ENCODE measurements around the gene EFNA5.
A peak's percentile ranks its signal among the peaks of the same experiment; 100 is the strongest.

Gene EFNA5

DNA sequence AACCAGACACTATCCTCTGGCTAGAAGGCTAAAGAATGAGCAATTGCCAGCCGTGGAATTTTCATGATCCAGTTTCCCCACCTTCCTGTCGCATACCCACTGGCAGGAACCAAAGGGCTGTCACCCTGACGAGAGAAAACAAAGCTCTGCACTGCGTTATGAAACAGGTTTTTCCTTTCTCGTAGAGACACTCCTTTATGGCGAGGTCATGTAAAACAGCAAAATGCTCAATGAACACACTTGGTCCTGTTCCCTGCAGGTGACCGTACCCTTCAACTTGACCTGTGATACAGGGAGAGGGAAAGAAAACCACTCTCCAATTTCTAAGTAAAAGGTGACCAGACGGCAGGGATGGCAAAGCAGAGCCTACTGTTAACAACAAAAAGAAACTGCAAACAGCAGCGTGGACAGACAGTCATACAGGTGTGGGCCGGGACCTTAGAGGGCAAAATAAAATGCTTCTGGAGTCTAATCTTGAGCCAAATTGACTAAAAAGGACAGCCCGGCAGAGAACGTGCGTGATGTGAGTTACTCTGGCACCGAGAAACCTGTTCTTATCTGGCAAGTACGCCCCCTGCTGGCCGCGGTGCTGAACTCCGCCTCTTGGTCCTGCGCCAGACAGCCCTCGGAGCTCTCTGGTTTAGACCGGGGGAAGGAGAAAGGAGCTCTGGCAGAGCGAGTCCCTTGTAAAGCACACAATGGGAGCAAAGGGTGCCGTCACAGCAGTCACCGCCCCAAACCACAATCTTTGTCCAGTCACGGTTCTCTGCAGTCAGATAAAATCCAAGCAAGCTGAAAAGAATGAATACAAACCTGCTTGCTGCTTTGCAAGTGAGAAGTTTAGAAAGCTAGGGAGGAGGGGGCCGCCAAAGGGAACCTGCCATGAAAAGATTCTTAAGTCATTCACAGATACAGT, 98.9 kb downstream of the EFNA5 start:
- peak; percentile 68 for DNase-seq (ENCODE audit: low read depth, low spot score)

DNA sequence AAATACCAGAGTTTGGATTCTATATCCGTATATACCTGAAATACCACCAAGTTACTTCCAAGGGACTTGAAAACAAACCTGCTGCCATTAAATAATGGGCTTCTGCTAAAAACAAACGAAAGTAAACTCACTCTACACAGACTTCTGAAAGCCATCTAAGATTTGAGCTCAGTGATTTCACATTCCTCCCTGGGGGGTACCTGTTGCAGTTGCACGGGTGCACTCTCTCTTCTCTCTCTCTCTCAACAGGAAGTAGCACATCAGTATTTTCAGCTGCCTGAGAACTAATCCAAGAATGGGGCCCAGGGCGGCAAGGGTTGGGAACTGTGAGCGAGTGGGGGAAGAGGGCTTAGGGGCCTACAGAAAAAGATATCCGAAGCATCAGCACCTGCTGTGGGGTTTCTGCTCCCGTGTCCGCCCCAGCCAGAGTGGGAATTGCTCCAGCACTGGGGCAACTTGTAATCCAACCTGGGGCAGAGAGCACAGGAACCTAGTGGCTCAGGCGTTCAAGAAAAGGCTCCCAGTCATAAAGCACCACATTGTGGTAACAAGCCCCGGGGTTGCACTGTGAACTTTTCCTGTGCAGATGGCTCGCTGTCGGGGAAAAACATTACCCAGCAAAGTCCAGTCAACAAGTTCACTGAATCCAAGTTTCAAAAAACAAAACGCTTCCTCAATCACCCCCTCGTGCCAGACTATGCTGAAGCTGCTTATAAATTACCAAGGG, 99.8 kb downstream of the EFNA5 start:
- no peak for DNase-seq (ENCODE audit: low read depth, low spot score)

DNA sequence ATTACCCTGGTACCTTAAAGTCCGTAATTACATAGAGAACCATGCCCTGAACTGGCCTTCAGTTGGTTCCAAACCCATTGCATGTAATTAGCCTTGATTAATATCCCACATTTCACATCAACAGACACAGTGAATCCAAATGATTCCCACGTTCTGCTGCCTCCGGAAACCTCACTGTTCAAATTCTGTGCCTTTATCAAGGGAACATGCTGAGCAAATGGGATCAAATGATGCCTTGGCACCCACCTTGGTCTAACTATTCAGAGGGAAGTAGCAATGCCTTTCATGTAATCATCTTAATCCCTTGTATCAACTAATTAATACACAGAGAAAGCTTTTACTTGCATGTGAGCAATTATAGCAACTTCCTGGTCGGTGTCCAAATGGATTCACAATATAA, 100.6 kb downstream of the EFNA5 start:
- DNase-seq (ENCODE audit: low read depth, low spot score): no peak

DNA sequence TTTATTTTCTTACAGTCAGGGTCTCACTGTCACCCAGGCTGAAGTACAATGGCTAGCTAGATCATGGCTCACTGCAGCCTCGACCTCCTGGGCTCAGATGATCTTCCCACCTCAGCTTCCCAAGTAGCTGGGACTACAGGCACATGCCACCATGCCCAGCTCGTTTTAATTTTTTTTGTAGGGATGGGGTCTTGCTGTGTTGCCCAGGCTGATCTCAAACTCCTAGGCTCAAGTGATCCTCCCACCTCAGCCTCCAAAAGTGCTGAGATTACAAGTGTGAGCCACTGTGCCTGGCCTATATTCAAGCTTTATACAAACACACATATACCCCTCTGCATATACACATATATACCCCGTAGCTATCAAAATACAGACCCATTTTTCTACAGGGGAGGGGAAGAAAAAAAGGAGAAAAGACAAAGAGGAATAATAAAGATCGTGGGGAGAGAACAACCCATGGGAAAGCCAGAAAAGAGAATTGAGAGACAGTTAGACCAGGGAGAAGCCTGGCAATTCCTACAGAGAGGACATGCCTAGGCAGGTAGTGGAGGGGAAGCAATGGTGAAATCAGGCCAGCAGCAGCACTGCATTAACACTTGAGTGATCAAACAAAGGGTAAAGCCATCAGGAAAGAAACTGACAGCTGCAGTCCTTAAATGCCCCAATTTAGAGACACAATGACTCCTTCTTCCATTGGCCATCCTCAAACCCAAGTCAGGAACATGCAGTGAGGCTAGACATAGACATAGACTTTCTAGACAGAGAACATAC, 102.7 kb downstream of the EFNA5 start:
- no peak for DNase-seq (ENCODE audit: low read depth, low spot score)

DNA sequence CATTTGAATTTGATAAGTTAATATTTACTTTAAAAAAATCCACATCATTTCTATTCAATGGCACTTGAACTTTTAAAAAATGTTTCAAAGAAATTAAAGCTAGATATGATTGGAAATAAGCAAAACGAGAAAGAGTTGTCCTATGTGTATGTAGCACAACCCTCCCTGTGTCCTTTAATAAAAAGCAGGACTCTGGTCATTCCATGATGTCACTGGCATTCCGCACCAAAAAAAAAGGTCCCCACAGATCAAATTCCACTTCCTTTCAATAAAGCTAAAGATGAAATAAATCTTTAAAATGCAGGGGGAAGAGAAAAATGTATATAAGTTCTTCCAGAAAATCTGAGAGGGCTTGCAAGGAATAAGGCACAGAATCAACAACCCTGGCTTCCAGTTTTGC, 103.8 kb downstream of the EFNA5 start:
- DNase-seq (ENCODE audit: low read depth, low spot score): no peak

DNA sequence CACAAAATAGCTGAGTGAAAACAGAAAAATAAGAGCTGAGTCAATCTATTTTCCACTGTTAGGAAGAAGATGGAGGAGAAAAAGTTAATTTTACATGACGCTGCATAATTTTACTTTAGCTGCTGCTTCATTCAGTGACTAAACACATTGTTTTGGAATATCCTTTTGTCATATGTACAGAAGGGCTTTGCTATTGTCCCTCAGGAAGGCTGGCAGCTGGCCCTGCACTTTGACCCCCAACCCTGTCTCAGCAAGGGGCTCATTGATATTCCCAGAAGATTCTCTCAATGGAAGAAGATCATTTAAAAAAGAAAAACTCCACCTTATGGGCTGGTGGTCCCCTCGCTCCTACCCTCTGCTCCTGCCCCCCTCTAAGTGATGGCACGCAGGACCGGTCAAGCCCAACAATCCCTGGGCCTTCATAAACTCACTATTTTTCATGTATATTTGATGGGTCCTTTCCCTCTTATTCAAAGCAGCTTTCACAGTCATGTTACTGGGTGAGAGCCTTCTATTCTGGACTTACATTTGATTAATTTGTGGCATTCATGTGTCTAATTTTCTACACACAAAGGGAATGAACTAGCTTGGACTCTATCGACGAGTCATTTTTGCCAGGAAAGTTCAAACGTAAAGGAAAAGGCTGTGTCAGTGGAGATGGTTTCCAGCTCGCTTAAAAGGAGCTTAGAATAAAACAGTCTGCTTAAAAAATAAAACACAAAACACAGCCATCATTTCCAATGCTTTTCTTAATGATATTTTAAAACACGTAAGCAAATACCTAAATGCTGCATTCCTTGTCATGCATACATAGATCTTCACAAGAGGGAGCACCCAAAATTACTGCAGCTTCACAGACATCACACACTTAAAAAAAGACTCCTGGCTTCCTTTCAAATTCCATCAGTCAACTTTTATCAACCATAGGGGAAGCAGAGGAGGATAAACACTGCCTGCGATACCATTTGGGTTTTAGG, 104.7 kb downstream of the EFNA5 start:
- DNase-seq (ENCODE audit: low read depth, low spot score): no peak

DNA sequence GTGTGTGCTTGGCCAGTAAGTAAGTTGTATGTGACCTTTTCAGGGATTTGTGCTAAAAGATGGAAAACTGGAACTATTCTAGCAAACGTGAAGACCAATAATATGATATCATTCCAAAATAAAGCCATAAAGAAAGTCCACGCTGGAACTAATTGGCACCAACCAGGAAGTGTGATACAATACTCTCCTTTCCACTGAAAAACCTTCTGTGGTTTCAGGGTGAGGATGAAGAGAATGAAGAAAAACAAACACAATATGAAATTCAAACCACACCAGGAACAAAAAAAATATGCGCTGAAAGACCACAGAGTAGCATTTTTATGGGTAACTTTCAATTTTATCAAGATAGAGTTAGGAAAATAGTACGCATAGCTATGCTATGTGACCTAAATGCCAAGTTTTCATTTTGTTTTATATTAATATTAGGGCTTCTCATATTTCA, 105.8 kb downstream of the EFNA5 start:
- DNase-seq (ENCODE audit: low read depth, low spot score): no peak

DNA sequence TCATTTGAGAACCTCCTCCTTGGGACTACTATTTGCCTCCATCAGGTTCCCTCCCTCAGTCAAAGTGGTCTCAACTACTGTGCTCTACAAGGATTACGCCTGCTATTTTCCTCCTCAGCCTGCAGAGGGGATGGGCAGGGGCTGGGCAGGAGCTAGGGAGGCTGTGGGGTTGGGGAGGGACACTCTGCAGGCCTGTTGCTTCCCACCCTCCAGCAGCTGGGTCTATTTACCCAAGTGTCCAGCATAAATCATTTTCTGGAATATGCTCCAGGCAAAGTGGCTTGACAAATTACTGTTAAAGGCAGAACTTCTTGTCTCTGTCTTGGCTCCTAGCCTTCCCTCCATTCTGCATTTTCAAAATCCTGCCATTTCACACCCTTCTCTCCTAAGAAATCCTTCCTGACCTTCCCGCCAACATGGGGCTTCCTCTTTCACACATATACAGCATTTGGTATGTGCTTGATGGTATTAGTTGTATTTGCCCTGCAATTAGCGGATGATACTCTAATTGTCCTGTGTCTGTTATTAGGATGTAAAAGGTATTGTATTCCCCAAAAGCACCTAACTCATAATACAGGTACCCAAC, 106.7 kb downstream of the EFNA5 start:
- DNase-seq (ENCODE audit: low read depth, low spot score): no peak

DNA sequence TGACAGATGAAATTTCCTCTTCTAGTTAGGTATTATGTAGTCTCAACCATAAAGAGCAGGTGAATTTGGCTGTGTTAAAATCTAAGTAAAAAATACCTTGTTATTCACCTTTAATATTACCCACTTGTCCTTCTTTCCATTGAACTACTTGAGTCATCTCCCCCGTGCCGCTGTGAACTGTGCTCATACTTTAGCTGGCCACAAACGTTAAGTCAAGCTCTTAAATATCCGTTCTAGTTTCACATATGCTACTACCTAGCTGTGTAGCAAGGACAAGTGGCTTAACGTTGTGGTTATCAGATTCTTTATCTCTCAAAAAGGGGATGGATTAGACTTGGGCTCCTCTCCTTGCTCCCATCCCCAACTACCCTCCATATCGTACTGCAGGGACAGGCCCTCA, 110.4 kb downstream of the EFNA5 start:
- no peak for DNase-seq (ENCODE audit: low read depth, low spot score)

DNA sequence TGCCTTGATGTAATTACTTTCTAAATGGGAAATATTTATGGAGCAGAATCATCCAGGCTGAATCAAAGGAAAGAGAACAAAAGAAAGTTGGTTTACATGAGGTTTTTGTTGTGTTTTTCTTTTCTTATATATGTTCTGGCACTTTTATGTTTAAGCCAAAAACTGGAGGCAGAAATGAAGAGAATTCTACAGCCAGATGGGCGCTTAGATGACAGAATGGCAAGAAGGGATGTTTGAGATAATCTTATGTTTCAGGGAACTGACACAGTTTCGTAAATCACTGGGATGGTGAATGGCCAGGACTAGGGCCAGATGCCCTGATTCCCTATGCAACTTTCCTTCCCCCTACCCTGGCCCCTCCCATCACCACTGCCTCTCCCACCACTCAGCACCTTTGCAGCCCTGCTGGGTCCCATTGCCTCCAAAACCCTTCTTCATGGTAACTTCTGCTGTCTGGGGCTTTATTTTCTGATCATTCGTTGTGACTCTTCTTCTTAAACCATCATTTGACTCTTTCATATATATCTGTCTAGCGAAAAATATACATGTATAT, 111.8 kb downstream of the EFNA5 start:
- no peak for DNase-seq (ENCODE audit: low read depth, low spot score)

DNA sequence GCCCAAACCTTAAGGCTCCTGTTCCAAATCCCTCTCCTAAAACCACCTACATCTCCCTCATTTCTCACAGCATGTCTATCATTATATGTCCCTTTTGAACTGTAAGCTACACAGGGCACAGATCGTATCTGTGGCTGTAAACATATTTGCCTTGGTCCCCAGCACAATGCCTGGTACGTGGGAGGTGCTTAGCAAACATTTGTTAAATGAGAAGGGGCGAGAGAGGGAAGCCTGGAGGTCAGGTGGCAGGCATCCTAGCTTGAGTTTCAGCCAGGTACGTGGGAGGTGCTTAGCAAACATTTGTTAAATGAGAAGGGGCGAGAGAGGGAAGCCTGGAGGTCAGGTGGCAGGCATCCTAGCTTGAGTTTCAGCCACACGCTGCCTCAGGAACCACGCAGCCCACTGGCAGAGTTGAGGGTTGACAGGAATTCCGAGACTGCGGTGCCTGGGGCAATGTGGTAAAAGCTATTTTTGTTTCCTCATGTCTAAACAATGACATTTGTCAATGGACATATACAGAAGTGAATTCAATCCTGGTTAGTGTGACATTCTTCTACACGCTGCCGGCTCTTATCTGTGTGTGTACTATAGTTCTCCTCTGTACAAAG, 113.6 kb downstream of the EFNA5 start:
- no peak for DNase-seq (ENCODE audit: low read depth, low spot score)

DNA sequence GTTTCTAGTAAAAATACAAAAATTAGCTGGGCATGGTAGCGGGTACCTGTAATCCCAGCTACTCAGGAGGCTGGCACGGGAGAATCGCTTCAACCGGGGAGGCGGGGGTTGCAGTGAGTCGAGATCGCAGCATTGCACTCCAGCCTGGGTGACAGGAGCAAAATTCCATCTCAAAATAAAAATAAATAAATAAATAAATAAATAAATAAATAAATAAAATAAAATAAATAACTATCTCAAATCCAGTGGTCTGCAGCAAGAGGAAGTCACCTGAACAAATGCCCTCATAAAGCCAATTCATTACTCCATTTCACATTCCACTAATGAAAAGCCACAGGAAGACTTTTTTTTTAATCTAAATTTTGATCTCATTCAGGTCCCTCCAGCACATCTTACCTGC, 114.2 kb downstream of the EFNA5 start:
- DNase-seq (ENCODE audit: low read depth, low spot score): no peak

DNA sequence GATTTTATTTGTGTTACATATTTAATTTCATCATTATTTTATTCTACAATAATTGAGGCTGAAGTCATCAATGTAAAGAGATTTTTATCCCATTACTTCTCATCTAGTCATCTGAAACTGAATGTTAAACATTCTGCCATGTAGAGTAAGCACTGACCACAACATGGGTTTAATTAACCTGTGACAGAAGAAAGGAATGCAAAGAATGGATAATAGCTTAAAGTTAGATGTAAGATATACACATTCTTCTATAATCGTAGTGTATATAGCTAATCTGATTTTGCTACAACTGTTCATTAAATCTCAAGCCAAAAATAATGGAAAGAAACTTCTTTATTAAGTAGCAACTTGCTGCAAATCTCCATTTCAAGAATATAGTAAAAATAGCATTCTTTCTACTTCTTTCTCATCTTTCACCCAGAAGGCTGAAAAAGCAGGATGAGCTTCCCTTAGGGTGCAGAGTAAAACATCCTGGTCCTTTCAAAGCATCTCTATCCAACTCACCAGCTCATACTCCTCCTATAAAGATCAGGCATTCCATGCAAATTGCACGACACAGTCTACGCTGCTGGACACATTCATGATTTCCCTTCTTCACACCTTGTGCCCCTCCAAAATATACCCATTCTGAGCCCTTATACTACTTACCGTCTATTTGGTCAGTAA, 115.2 kb downstream of the EFNA5 start:
- DNase-seq (ENCODE audit: low read depth, low spot score): no peak

DNA sequence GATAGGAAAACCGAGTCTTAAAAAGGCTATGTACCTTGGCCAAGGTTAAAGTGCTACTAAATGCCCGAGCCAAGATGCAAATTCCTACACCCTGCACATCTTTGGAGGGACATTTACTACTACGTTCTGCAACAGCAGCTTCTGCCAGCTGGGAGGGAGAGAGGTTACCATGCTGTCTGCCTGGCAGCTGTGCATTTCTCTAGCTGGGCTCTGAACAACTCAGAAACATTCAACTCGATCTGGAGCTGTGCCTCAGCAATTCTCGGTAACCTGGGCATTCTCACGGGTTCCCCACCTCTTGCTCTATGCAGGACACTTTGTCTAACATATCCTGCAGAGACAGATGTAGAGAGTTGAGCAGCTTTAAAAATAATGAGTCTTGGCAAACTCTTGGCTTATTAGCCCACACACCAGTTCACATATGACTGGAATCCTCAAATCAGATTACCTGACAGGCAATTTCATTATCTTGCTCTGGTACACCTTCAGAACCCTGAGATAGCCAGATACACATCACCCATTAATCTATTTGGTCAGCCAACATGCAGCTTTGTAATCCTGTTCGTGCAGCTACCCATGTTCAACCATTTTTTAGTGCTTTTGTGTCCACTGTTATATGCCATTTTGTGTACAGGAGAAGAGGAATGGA, 115.8 kb downstream of the EFNA5 start:
- no peak for DNase-seq (ENCODE audit: low read depth, low spot score)

DNA sequence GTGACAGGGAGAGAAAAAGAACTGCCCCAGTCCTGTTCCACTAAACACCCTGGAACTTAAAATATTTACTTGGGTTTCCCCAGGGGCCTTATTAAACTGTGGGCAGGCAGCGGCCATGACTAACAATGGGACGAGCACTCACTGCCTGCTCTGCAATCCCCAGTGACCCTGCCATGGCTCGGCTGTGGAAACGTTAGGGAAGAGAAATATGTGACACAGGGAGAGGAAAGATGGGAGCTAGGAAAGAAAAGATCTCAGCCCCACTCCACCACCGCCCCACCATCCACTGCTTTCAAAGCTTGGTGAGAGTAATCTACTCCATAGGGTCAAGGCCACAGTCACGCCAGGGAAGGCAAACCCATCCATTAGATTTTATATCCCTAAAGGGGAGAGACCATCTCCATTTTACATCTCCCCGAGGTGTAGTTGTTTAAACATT, 117.6 kb downstream of the EFNA5 start:
- DNase-seq (ENCODE audit: low read depth, low spot score): no peak

DNA sequence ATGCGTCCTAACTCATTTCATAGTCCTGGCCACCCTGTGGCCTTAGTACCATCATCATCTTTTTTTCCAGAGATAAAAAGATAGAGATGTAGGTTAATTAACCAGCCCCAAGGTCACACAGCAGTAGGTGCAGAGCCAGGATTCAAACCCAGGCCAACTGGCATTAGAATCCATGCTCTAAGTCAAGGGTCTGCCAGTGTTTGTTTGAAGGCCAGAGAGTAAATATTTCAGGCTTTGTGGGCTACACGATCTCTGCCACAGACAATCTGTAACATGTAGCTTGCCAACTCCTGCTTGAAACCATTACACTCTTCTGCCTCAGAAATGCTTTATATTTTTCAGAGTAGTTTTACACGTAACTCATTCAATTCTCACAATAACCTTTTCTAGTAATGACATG, 119.6 kb downstream of the EFNA5 start:
- DNase-seq (ENCODE audit: low read depth, low spot score): no peak

DNA sequence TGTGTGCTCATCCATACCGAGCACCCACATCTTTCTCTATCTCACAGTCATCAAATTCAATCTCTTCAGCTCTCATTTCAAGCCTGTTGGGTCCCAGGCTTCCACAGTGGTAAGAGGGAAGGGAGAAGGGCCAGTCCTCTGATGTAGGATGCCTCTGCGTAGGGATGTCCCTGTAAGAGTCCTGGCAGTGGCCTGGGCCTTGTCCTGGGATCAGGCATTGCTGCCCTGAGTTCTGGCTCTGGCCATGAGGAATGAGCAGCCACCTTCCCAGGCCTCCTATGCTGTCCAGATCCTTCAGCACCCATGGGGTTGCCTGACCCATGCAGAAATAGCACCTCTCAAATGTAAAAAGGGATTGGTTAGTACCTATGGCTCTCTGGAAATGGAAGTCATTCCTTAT, 121.2 kb downstream of the EFNA5 start:
- no peak for DNase-seq (ENCODE audit: low read depth, low spot score)

DNA sequence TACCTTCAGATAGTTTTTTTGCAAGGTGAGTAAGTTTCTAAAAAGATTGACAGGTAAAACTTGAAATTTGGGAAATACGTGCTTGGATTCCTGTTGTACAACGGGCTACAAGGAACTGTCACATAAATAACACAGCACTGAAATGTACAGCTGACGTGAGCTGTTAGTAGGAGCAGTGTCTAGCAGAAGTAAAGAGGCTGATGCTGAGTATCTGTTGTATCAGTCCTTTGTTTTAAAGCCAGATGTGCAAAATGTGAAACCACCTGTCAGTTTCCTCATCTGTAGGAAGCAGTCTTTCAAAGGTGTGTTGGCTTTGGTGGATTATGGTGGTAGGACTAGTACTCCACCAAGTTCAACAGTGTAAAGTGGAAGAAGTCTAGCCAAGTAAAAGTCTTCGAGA, 122.3 kb downstream of the EFNA5 start:
- no peak for DNase-seq (ENCODE audit: low read depth, low spot score)

DNA sequence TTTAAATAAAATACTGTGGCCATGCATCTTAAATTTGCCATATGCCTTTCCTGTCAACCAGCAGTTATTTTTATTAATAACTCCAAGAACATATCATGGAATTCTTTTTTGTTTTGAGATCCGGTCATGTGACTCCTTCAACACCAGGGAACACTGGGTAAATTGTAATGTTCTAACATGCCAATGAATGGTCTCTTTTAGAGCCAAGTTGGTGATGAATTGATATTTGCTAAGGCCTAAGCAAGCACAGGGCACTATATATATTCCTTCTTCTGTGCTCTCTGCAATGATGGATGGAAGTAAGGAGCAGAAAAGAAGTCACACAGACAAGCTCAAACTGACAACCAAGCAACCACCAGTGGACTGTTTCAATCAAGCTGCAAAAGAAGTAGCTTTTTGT, 124.0 kb downstream of the EFNA5 start:
- DNase-seq (ENCODE audit: low read depth, low spot score): no peak

Data from activated CD4-positive, CD25-positive, alpha-beta regulatory T cell treated with anti-CD3 and anti-CD28 coated beads, Interleukin-2, amount 50 U/mL, for 16 hours (primary cell).